ENCODE measurements around the gene IGFBP2.

DNA sequence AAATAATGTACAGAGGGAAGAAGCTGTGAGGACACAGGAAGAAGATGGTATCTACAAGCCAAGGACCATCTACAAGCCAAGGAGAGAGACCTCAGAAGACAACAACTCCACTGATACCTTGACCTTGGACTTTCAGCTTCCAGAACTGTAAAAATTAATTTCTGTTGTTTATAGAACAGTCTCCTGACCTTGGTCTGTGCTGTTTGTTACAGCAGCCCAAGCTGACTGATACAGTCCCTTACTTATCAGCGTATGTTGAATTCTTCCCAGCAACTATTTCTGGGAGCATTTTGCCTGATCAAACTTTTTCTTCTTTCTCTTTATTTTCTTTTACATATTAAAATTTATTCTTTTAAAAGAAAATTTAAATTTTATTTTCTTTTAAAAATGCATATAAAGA lies 47.8 kb upstream of the IGFBP2 start:
- TF ChIP-seq POLR2AphosphoS5 (IDR thresholded peaks at IDR 0.05) (no peak), POLR2A (IDR thresholded peaks at IDR 0.05) (no peak)

Measured in stomach (tissue), 4 donors.